Neural cell (in vitro differentiated cells): Measurements from ENCODE around the gene CTRL.

Experiments
- CTCF ChIP-seq: fragments of 450-650 bp; IDR thresholded peaks from 2 replicates; pipeline ENCODE4 v1.5.1; 2014; ENCODE audit warnings: antibody characterized with exemption, mild to moderate bottlenecking, moderate library complexity; ENCODE audit not compliant: poor library complexity, severe bottlenecking
- MXI1 ChIP-seq: fragments of 450-650 bp; conservative IDR thresholded peaks from 2 replicates; pipeline ENCODE4 v1.6.1; 2014; ENCODE audit warnings: antibody characterized with exemption, mild to moderate bottlenecking; ENCODE audit not compliant: poor library complexity, severe bottlenecking

- no peak for TF ChIP-seq CTCF
- no peak for TF ChIP-seq MXI1
Observed at GRCh38 chr16:67959536-67960329, 28.1 kb upstream of the CTRL start.
